Hematopoietic multipotent progenitor cell treated with erythropoietin and hydrocortisone succinate and interleukin-3 and kit ligand, for 17 days (in vitro differentiated cells): ENCODE data around the gene MLLT3.

Source experiments
- DNase-seq: peaks from one replicate; pipeline ENCODE4 v3.0.0-alpha.2; 2015; ENCODE audit warnings: low spot score

The MLLT3 gene

DNA sequence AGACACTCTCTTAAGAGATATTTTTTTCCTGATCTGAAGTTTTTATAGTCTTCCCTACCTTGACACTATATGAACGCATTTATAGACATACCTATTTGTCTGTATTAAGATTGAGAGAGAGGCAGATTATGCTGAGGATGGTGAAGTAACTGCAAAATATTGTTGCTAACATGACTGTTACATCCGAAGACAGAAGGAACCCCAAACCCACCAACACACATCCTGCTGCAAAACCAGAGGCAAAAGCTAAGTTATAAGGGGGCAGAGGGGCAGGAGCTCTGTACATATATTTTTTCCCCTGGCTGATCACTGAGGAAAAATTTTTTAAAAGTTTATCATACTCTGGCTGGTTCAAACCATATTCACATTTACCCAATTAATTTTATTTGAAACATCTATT is 279.0 kb downstream of the MLLT3 start:
- no peak for DNase-seq

- DNase-seq, result no peak
These were observed 281.8 kb downstream of the MLLT3 start for GRCh38 chr9:20340511-20340861.

DNA sequence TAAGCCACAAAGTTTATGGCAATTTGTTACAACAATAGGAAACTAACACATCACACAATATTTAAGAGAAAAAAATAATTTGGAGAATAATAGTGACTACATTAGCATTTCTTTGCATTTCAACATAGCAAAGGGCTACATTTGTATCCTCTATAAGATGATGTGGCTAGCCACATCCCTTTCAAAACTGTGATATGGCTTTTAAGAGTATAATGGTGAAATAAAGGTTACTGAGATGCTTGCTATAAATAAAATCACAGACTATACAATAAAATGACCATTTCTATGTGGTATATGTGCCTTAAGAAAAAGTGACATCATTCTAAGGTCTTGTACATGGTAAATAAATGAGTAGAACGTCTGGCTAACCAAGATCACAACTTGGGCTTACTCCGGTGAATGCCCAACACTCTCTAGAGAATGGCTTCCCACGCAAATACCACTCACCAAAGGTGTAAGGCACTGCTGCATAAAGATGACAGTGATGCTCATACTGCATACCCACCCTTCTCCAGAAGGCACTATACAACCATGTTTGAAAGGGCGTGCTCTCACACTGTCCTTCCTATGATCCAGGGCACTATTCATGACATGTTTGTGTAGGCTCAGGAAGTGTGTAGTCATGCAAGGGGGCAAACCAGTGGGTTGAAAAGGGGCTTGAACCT is 286.5 kb downstream of the MLLT3 start:
- DNase-seq, result no peak

DNA sequence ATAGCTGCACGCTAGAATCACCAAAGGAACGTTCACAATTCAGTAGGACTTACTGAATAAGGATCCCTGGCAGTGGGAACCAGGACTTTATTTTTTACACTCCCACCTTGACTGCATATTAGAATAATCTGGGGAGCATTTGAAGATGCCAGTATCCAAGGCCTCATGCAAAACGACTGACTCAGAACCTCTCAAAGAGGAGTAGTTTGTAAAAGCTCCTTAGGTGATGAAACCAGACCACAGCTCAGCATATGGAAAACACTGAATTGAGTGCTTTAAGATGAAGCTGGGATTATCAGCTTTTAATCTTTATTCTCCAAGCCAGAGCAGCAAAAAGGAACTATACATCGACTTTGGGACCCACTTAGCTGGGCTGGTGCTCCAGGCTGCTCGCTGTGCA is 288.3 kb downstream of the MLLT3 start:
- no peak for DNase-seq

GRCh38 chr9:20331095-20331685 is 291.1 kb downstream of the MLLT3 start:
- no peak for DNase-seq

DNA sequence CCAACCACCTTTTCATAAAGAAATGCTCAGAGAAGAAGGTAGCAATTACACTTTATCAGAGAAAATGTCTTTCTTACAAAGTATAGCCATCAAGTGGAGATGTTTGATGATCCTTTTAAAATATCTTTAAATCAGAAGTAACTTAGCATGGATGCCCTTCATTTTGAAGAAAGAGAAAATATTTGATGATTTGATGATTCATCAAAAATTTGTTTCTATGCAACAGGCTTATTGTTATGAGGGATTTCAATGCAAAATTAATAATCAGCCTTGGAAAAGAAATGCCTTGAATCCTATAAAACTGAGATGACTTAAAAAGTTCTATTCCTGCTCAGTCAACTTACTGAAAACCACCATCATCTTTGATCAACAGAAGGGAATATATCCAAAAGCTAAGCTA is 291.6 kb downstream of the MLLT3 start:
- no peak for DNase-seq

- DNase-seq, result no peak
These were observed 295.8 kb downstream of the MLLT3 start for GRCh38 chr9:20326516-20326915.

- DNase-seq, result no peak
These were observed 297.3 kb downstream of the MLLT3 start for GRCh38 chr9:20325008-20325407.

- no peak for DNase-seq
These were observed 300.1 kb downstream of the MLLT3 start for GRCh38 chr9:20322212-20322611.

DNA sequence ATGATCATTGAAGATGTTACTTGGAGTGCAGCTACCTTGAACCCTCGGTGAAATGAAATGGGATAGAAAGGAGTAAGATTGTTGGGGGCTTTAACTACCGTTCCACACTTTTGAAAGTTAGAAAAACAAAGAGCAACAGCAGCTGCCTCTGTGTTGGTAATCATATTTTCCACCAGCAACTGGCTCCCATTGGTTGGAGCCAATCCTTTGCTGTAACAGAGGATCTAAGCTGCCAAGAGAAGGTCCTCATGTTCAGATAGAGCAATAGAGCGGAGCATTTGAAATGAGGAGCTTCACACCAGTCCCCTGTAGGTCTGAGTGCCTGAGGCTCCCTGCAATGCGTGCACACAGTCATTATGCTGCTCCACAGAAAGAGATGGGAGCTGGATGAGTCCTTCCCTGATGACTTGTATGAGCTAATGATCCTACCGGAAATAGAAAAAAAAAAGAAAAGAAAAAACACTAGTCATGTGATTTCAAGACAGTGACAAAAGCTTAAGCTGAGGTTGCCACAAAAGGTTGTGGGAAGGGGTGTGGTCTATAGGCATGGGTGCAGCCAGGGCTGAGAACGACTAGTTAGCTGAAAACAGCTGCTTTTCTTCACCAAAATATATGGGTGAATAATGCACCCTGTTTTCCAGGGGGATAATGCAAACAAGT is 300.7 kb downstream of the MLLT3 start:
- no peak for DNase-seq

DNA sequence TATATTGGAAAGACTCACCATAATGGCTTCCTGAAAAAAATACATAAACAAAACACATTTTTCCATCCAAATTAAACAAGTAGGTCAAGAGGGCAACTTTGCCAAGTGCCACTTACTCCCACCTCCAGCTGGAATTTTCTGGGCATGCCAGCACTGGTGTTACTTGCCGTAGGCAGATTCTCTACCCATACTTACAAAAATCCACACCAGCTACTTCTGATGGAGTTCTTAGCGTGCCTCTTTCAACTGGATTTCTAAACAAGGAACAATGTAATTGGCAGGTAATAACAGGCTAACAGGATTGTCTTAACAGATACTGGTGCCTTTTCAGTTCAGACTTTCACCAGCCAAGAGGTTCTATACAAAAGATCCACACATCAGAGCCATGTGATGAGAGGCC is 301.4 kb downstream of the MLLT3 start:
- DNase-seq, result no peak

DNA sequence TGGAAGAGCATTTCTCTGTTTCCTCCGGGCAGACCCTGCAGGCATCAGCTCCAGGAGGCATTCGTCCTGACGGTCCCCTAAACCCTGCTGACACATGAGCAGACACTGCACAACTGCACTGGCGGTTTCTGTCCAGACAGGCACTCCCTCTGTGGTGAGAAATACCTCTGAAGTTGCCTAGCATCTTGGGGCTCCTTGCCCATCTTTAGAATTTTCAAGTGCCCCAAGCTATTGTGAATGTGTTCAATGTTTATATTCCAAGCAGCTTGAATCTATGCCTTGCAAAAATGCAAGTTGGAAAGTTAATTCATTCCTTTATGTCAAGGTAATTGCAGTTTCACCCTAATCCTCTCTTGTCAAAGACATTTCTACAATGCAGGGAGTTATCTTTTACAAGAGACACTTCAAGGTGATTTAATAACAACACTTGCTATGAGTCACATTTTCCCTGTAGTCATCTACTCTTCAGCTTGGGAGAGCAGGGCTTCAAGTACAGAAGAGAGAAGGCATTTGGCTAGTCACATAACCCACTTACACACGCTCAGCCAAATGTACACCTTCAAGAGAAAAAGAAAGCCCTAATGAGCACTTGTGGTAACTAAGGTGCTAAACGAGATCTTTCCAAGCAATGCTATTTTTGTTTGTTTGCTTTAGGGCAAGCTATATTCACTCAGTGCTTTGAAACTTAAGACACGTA is 302.5 kb downstream of the MLLT3 start:
- DNase-seq, result no peak

GRCh38 chr9:20319241-20319640 is 303.1 kb downstream of the MLLT3 start:
- DNase-seq, result no peak

DNA sequence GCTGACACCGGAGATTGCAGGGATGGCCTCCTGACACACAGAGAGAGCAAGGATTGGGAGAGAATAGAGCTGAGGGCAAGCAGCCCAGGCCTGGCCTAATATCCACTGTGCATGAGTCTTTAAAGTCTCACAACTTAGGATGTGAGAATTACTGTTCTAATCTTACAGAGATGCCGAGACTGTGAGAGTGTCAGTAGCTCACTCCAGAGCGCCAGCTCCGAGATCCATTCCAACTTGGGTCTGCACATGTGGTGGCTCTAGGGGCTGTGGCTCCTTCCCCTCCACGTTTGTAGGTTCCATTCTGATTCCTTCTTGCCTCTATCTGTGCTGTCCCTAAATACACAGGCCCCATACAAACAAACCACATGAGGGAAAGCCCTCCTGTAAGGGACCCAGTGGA is 304.6 kb downstream of the MLLT3 start:
- no peak for DNase-seq

DNA sequence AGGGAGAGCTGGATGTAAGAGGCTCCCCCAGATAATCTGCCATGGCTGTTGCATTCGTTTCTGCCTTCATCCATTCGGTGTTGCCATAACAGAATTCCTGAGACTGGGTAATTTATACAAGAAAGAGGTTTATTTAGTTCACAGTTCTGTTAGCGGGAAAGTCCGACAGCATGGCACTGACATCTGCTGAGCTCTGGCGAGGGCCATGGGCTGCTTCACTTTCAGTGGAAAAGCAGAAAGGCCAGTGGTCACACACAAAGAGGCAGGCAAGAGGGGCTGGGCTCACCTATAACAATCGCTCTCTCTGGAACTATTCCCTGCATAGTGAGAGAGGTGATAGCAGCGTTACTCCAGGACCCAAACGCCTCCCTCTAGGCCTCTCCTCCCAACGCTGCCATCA is 305.9 kb downstream of the MLLT3 start:
- DNase-seq, result no peak

- DNase-seq, result no peak
These were observed 306.6 kb downstream of the MLLT3 start for GRCh38 chr9:20315677-20316076.

- no peak for DNase-seq
These were observed 307.3 kb downstream of the MLLT3 start for GRCh38 chr9:20314981-20315380.

GRCh38 chr9:20313415-20313814 is 308.9 kb downstream of the MLLT3 start:
- DNase-seq, result no peak

GRCh38 chr9:20312732-20313131 is 309.6 kb downstream of the MLLT3 start:
- DNase-seq, result no peak

GRCh38 chr9:20310024-20310423 is 312.3 kb downstream of the MLLT3 start:
- no peak for DNase-seq

- no peak for DNase-seq
These were observed 313.2 kb downstream of the MLLT3 start for GRCh38 chr9:20309124-20309523.

DNA sequence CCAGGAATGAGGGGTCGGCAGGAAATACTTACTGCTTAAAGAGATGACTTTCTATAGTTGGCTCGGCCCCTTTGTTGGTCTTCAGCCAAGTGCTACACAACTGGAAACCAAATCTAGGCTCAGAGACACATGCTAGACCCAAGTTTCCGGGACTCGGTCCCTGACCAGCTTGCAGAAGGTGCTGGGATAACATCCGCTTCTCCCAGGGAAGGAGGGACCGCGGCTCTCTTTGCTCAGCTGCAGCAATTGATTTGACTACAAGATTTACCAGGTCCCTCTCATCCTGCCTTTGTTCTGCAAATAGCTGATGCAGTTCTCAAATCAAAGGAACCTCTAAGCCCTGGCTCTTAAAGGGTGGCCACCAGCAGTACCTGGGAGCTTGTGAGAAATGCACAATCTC is 314.7 kb downstream of the MLLT3 start:
- no peak for DNase-seq

DNA sequence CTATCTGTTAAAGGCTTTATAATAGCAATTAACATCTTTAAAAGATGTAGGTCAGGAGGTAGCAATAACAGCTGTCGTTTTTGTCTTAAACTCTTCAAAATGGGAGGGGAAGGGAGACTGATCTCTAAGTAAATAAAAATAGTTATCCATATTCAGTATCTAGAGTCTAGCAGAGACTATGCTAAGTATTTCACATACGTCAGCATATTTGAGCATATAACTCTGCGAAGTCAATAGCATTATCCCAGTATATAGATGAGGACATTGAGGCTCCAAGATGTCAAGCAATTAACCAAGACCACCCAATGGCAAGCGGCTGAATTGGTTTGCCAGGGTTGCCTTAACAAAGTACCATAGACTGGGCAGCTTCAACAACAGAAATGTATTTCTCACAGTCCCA is 316.8 kb downstream of the MLLT3 start:
- DNase-seq, result no peak
